ENCODE measurements around the gene MVK.

DNA sequence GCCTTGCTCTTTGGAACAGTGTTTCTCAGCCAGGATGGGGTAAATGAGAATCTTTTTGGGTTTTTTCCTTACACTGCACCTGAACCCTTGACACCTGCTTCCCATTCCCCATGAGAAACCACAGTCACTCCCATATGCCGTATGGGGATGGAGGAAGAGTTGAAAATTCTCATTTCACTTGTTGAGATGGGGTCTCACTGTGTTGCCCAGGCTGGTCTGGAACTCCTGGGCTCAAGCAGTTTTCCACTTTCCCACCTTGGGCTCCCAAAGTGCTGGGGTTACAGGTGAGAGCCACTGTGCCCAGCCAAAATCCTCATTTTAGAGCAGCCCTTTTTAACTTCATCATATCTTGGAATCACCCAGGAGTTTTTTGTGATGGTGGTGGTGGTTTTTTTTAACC, 3.7 kb downstream of the MVK start:
- TF ChIP-seq POLR2A (IDR thresholded peaks at IDR 0.05): no peak
- TF ChIP-seq, protein P1, sequence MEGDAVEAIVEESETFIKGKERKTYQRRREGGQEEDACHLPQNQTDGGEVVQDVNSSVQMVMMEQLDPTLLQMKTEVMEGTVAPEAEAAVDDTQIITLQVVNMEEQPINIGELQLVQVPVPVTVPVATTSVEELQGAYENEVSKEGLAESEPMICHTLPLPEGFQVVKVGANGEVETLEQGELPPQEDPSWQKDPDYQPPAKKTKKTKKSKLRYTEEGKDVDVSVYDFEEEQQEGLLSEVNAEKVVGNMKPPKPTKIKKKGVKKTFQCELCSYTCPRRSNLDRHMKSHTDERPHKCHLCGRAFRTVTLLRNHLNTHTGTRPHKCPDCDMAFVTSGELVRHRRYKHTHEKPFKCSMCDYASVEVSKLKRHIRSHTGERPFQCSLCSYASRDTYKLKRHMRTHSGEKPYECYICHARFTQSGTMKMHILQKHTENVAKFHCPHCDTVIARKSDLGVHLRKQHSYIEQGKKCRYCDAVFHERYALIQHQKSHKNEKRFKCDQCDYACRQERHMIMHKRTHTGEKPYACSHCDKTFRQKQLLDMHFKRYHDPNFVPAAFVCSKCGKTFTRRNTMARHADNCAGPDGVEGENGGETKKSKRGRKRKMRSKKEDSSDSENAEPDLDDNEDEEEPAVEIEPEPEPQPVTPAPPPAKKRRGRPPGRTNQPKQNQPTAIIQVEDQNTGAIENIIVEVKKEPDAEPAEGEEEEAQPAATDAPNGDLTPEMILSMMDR (IDR thresholded peaks at IDR 0.05): no peak

All from stomach (tissue), 4 donors.